Measurements from ENCODE around the gene ALG1L2.
"Not testable (repeated sequence)": the region's sequence is repeated elsewhere in the genome, so short reads cannot be mapped to it uniquely, and the experiment has no call there.

Gene ALG1L2

DNA sequence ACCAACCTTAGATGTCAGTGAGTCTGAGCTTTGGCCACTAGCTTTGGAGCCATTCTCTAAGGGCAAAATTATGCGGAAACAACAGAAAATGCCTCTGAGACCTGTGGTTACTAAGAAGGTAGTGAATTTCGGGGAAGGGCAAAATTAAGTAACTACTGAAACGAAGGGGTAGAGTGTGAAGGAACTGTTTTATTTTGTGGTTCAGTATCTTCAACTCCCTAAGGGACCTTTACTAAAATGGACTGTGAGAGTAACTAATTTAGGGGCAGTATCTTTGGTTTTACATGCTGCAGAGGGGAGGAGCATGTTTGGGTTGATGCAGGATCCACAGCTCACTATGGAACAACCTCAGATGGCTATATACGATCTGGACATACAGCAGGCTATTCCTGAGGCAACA, 8.0 kb upstream of the ALG1L2 start:
- TF ChIP-seq, protein P1, sequence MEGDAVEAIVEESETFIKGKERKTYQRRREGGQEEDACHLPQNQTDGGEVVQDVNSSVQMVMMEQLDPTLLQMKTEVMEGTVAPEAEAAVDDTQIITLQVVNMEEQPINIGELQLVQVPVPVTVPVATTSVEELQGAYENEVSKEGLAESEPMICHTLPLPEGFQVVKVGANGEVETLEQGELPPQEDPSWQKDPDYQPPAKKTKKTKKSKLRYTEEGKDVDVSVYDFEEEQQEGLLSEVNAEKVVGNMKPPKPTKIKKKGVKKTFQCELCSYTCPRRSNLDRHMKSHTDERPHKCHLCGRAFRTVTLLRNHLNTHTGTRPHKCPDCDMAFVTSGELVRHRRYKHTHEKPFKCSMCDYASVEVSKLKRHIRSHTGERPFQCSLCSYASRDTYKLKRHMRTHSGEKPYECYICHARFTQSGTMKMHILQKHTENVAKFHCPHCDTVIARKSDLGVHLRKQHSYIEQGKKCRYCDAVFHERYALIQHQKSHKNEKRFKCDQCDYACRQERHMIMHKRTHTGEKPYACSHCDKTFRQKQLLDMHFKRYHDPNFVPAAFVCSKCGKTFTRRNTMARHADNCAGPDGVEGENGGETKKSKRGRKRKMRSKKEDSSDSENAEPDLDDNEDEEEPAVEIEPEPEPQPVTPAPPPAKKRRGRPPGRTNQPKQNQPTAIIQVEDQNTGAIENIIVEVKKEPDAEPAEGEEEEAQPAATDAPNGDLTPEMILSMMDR (IDR thresholded peaks at IDR 0.05; ENCODE audit: low read depth, low read length), result no peak
- no peak for DNase-seq (ENCODE audit: low read depth in 2 of 2)
- H3K4me3 ChIP-seq (replicated peaks in 1 of 2; ENCODE audit: low read depth in 2 of 2, low read length in 2 of 2), result no peak overlapping the region

DNA sequence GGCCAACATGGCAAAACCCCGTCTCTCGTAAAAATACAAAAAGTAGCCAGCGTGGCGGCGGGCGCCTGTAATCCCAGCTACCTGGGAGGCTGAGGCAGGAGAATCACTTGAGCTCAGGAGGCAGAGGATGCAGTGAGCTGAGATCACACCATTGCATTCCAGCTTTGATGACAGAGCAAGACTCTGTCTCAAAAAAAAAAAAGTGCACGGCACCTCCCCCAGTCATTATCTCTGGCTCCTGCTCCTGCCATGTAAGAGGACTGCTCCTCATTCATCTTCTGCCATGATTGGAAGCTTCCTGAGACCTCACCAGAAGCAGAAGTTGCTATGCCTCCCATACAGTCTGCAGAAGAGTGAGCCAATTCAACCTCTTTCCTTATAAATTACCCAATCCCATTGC, 4.0 kb upstream of the ALG1L2 start:
- no peak overlapping the region for H3K4me3 ChIP-seq (replicated peaks in 1 of 2; ENCODE audit: low read depth in 2 of 2, low read length in 2 of 2)
- no peak for DNase-seq (ENCODE audit: low read depth in 2 of 2)
- TF ChIP-seq, protein P1 (IDR thresholded peaks at IDR 0.05; ENCODE audit: low read depth, low read length), result no peak

DNA sequence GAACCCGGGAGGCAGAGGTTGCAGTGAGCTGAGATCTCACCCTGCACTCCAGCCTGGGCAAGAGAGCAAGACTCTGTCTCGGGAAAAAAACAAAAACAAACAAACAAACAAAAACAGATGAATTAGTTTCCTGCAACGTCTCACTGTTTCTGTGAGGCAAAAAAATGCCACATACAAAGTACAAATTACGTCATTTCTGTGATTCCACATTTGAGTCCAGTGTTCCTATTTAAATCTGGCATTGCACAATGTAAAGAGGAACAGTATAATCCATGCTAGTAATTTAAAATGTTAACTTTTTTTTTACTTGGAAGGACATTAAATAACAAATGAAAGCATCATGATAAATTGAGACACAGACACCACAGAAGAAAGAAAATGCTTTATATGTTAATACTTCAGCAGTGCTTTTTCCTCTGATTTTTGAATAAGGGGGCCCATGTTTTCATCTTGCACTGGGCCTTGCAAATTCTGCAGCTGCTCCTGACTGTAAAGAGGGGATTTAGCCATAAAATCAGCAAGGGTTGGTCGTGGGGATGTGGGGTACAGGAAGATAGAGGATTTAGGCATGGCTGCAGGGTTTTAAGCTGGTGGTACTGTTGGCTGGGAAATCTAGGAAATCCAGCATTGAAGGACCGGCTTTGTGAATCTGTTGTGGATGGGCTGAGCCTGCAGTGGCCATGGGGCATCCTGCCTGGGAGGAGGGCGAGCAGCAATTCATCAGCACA, 1.9 kb downstream of the ALG1L2 start:
- H3K4me3 ChIP-seq (replicated peaks in 1 of 2; ENCODE audit: low read depth in 2 of 2, low read length in 2 of 2); DNase-seq (ENCODE audit: low read depth in 2 of 2): not testable (repeated sequence)

DNA sequence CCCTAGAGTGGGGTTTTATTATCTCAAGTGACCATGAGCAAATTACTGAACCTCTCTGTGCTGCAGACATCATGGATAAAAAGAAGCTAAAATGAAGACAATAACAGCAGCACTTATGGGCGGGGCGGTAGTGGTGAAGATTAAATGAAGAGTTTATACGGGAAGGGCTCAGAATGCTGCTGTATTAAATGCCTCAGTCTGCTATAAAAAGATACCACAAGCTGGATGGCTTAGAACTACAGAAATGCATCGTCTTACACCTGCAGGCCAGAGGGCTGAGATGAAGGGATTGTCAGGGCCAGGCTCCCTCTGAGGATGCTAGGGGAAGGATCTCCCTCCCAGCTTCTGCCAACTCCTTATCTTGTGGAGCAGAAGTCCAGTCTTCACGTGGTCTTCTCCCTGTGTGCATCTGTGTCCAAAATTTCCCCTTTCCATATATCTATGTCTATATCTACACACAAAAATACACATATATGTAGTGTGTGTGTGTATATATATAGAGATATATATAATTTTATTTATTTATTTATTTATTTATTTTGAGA, 2.9 kb downstream of the ALG1L2 start:
- TF ChIP-seq, protein P1 (IDR thresholded peaks at IDR 0.05; ENCODE audit: low read depth, low read length), result no peak
- no peak overlapping the region for H3K4me3 ChIP-seq (replicated peaks in 1 of 2; ENCODE audit: low read depth in 2 of 2, low read length in 2 of 2)
- DNase-seq (ENCODE audit: low read depth in 2 of 2), result no peak

DNA sequence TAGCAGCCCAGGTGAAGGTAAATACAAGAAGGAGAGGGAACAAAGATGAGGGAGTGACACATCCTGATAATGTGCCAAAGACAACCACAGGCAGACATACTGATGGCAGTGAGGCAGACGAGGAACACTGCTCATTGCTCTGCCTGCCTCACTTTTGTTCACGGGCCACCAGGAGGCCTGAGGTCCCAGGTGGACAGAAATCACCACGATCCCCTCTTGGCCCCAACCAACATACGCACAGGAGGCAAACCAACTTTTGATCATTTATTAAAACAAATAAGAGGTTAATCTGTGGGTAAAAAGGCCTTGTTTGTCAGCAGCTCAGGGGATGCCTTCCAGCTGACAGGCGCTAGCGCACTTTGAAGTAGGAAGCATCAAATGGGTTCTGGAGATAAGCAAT, 4.2 kb downstream of the ALG1L2 start:
- TF ChIP-seq, protein P1 (IDR thresholded peaks at IDR 0.05; ENCODE audit: low read depth, low read length), result no peak
- H3K4me3 ChIP-seq (replicated peaks in 1 of 2; ENCODE audit: low read depth in 2 of 2, low read length in 2 of 2), result no peak overlapping the region
- DNase-seq (ENCODE audit: low read depth in 2 of 2), result no peak

DNA sequence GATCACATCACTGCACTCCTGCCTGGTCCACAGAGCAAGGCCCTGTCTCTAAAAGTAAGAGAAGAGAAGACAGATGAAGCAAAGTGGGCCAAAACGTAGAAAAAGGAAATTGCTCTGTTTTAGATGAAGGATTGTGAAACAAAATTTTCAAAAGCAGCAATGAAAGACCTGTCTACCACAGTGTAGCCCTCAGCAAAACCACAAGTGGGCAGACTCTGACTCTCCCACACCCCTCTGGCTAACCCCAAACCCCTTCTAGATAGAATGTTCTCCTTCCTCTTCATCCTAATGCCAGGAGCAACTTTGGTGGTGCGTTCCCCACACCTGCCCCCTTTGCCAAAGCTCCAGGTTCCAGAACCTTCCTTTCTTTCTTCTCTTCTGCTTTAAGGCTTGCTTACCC, 5.0 kb downstream of the ALG1L2 start:
- not testable (repeated sequence) for H3K4me3 ChIP-seq (replicated peaks in 1 of 2; ENCODE audit: low read depth in 2 of 2, low read length in 2 of 2); DNase-seq (ENCODE audit: low read depth in 2 of 2)

DNA sequence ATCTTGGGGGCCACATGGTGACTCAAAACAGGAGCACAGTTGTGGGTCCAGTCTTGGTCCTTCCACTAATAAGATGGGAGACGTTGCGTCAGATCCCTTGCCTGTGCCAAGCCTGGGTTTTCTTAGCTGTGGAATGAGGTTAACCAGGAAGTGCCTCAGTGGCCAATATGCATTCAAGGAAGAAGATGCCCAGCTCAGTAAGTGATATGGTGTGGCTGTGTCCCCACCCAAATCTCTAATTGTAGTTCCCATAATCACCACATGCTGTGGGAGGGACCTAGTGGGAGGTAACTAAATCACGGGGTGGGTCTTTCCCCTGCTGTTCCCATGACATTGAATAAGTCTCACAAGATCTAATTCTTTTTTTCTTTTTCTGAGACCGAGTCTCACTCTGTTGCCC, 6.4 kb downstream of the ALG1L2 start:
- DNase-seq (ENCODE audit: low read depth in 2 of 2), result no peak
- no peak overlapping the region for H3K4me3 ChIP-seq (replicated peaks in 1 of 2; ENCODE audit: low read depth in 2 of 2, low read length in 2 of 2)
- TF ChIP-seq, protein P1 (IDR thresholded peaks at IDR 0.05; ENCODE audit: low read depth, low read length), result no peak

DNA sequence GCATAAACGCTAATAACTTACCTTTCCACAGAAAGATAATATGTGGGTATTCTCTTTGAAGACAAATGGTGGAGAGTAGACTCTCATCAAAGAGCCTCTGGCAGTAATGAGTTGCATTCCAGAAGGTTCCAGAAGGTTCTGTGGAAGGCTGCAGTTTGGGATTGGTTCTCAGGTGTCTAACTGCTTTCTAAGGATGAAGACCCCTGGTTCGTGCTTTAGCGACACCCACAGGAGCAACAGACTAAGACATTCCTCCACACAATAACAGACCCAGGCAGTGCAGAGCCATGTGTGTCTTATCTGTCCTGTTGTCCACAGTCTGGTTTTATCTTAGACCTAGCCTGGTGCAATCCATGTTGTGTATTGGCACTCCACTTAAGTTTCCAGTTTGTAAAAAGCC, 9.1 kb downstream of the ALG1L2 start:
- DNase-seq (ENCODE audit: low read depth in 2 of 2); H3K4me3 ChIP-seq (replicated peaks in 1 of 2; ENCODE audit: low read depth in 2 of 2, low read length in 2 of 2): not testable (repeated sequence)
